IPS DF 6.9 (cell line): ENCODE measurements around the gene GNAL.
A peak's percentile ranks its signal among the peaks of the same experiment; 100 is the strongest.
"Not testable (repeated sequence)": the region's sequence is repeated elsewhere in the genome, so short reads cannot be mapped to it uniquely, and the experiment has no call there.

Experiments
- DNase-seq: peaks from one replicate; pipeline ENCODE4 v3.0.0-alpha.2; 2013; ENCODE audit warnings: low read depth, low spot score
- H3K27ac ChIP-seq: one replicate; pipeline ENCODE4 v1.5.1; 2013; ENCODE audit warnings: low read length, control low read depth
- H3K27me3 ChIP-seq: 2 replicates; pipeline ENCODE4 v1.6.1; 2013; ENCODE audit warnings: mild to moderate bottlenecking, low read length; ENCODE audit not compliant: control insufficient read depth, insufficient read depth
- H3K36me3 ChIP-seq: 2 replicates; pipeline ENCODE4 v1.6.1; 2013; ENCODE audit warnings: low read length; ENCODE audit not compliant: control insufficient read depth, insufficient read depth
- H3K4me1 ChIP-seq: 2 replicates; pipeline ENCODE4 v1.6.1; 2013; ENCODE audit warnings: low read length; ENCODE audit not compliant: control insufficient read depth, insufficient read depth
- H3K4me3 ChIP-seq: 2 replicates; pipeline ENCODE4 v1.5.1; 2013; ENCODE audit warnings: mild to moderate bottlenecking, low read length
- H3K9me3 ChIP-seq: 2 replicates; pipeline ENCODE4 v1.6.1; 2013; ENCODE audit warnings: low read length, inconsistent platforms; ENCODE audit not compliant: control insufficient read depth, insufficient read depth
- WGBS: extraction: QIAGEN DNeasy Blood & Tissue Kit; methylation state at CpG from one replicate; pipeline ENCODE4 v1.1.7; 2013; ENCODE audit warnings: mixed read lengths, missing lambda C conversion rate; ENCODE audit not compliant: insufficient read length, insufficient coverage; 5-methylcytosine and 5-hydroxymethylcytosine counted together

GNAL gene

DNA sequence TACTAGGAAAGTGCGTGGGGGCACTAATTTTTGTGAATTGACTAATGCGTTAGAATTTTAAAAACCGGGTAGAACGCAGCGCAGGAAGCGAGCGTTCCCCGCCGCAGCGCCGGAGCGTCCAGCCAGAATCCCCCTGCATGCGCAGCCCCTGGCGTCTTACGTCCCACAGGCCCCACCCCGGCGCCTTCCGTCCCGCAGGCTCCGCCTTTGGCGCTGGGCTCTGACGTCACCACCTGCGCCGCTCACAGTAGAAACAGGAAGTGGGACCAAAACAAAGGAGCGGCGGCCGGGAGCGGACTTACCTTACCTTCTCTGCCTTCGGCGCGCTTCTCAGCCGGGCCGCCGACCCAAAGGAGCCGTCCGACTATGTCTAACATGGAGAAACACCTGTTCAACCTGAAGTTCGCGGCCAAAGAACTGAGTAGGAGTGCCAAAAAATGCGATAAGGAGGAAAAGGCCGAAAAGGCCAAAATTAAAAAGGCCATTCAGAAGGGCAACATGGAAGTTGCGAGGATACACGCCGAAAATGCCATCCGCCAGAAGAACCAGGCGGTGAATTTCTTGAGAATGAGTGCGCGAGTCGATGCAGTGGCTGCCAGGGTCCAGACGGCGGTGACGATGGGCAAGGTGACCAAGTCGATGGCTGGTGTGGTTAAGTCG, 162.2 kb downstream of the GNAL start, which contains the start of gene CHMP1B:
CHMP1B (plus strand) TSS at position 268 of the 660 bp plus-strand sequence; CDS start at position 367, 99 bp downstream.
- 0 out of 2 replicates have a peak, but pooled peaks cover 1% of the 10 kb centered on the region for H3K4me1 ChIP-seq
- no peaks in the 10 kb centered on the region for H3K36me3 ChIP-seq
- no peaks in the 10 kb centered on the region for H3K27me3 ChIP-seq
- peak within 1 kb of the TSS; percentile 84 for H3K4me3 ChIP-seq
- peak; percentile 94 for DNase-seq
- WGBS = no CpG with 5 or more reads among the region's 53 CpGs
- H3K27ac ChIP-seq = no peak within 1 kb of the TSS
- no peaks in the 10 kb centered on the region for H3K9me3 ChIP-seq

GRCh38 chr18:11851806-11852337, 162.8 kb downstream of the GNAL start:
- Histone ChIP-seq H3K27ac (no peak overlapping the region), H3K27me3 (no peaks in the 10 kb centered on the region), H3K4me3 (peak overlapping the region; percentile 84), H3K9me3 (no peaks in the 10 kb centered on the region), H3K4me1 (0 out of 2 replicates have a peak, but pooled peaks cover 1% of the 10 kb centered on the region), H3K36me3 (no peaks in the 10 kb centered on the region)
- WGBS = no CpG with 5 or more reads among the region's 23 CpGs
- DNase-seq = no peak

- H3K36me3 ChIP-seq, H3K27ac ChIP-seq, H3K27me3 ChIP-seq, H3K4me1 ChIP-seq, H3K4me3 ChIP-seq, DNase-seq, H3K9me3 ChIP-seq: not testable (repeated sequence)
- WGBS = no CpG with 5 or more reads among the region's 6 CpGs
Observed at GRCh38 chr18:11854554-11854953, 165.5 kb downstream of the GNAL start.

- H3K27me3 ChIP-seq = no peaks in the 10 kb centered on the region
- H3K36me3 ChIP-seq = no peaks in the 10 kb centered on the region
- no peak for DNase-seq
- H3K4me1 ChIP-seq = peaks cover 6% of the 10 kb centered on the region
- no peak overlapping the region for H3K27ac ChIP-seq
- no peaks in the 10 kb centered on the region for H3K9me3 ChIP-seq
- no peak overlapping the region for H3K4me3 ChIP-seq
- no CpG with 5 or more reads among the region's 11 CpGs for WGBS
Observed at GRCh38 chr18:11857177-11857887, 168.3 kb downstream of the GNAL start.

DNA sequence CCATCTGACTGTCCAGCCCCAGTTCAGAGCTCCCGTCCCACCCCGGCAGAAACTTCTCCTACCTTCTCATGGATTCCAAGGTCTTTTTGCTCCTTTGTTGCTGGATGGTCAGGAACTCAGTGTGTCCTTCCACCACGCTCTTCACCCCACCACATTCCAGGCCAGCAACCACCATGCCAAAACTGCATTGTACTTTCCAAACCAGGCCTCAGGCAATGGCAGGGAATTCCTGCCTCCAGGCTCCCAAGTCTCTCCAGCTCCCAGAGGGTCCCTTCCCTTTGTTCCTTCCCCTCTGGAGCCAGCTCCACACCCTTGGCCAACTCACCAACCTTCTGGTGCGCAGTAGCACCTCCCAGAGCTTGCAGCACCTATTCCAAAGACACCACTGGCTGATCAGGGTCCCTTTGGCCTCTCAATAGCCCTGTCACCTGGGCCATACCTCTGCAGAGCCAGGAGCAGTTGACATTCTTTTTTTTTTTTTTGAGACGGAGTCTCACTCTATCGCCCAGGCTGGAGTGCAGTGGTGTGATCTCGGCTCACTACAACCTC, 170.3 kb downstream of the GNAL start:
- H3K9me3 ChIP-seq = no peaks in the 10 kb centered on the region
- H3K27me3 ChIP-seq = no peaks in the 10 kb centered on the region
- DNase-seq = no peak
- H3K36me3 ChIP-seq = no peaks in the 10 kb centered on the region
- no CpG with 5 or more reads among the region's 7 CpGs for WGBS
- no peak overlapping the region for H3K27ac ChIP-seq
- peaks cover 6% of the 10 kb centered on the region for H3K4me1 ChIP-seq
- no peak overlapping the region for H3K4me3 ChIP-seq

GRCh38 chr18:11859903-11860407, 170.9 kb downstream of the GNAL start:
- no peak overlapping the region for H3K27ac ChIP-seq
- no peaks in the 10 kb centered on the region for H3K27me3 ChIP-seq
- no CpG with 5 or more reads among the region's 4 CpGs for WGBS
- no peaks in the 10 kb centered on the region for H3K9me3 ChIP-seq
- H3K4me1 ChIP-seq = peaks cover 6% of the 10 kb centered on the region
- no peaks in the 10 kb centered on the region for H3K36me3 ChIP-seq
- H3K4me3 ChIP-seq = no peak overlapping the region
- DNase-seq = no peak

DNA sequence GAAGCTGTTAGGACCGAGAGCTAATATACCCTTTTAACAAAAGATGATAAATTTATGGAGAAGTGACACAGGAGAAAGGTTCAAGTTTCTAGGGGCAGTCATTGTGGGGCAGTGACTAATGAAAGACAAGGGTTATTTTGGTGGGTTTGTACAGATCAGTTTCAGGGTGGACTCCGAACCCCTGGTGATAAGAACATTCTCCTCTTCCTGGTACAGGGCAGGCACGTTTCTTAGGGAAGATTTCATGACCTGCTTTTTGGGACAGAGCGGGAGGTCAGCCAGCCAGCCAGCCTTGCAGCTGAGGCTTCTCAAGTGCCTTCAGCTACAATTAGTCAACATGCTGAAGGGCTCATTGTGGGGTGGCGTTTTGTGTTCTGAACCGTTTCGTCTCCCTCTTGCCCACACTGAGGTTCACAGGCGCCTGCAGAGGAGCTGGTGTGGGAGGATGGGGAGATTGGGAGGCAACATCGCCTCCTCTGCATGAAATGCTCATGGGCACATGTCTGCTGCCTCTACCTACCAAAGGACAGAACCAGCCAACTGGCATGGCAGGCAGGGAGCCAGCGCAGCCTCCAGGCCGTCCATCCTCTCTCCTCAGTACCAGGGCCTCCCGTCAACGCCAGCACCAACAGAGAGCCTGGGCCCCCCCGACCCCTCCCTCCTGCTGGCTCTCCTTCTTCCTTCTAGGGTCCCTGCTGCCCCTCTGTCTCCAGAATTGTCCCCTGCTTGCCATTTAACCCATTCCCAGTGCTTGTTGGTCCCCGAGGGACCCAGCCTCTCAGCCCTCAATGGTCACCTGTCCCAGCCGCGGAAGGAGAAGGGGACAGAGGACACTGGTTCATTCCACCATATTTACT, 171.8 kb downstream of the GNAL start:
- DNase-seq = no peak
- Histone ChIP-seq H3K27ac (no peak overlapping the region), H3K4me3 (no peak overlapping the region), H3K4me1 (peaks cover 6% of the 10 kb centered on the region), H3K27me3 (no peaks in the 10 kb centered on the region), H3K9me3 (no peaks in the 10 kb centered on the region), H3K36me3 (no peaks in the 10 kb centered on the region)
- WGBS = no CpG with 5 or more reads among the region's 17 CpGs

DNA sequence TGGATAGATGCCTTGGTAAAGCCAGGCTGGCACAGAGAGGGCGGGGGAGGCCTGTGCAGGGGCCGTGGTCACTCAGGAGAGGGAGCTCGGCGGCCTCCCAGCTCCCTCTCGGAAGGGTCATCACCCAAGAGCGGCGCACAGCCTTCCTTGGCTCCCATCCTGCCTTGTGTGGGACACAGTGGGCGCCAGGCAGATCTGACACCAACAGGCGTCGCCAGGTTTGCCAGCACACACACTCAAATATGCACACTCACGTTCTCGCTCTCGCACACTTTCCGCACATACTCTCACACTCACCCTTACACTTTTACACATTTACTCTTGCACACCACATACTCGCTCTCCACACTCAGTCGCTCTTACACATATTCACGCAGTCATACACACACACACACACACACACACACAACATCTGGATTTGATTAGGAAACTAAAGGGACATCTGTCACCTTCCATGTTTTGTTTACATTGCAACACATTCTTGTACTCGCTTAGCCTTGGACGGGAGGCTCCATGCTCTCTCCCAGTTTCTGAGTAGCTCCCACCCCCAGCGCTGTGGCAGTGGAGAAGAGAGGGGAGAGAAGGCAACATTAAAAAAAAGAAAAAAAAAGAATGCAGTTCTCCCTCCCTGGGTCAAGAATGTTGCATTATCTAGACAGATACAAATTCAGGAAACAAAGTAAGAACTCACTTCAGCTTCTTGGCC, 172.7 kb downstream of the GNAL start:
- Histone ChIP-seq H3K9me3 (no peaks in the 10 kb centered on the region), H3K4me3 (no peak overlapping the region), H3K4me1 (peaks cover 6% of the 10 kb centered on the region), H3K27me3 (no peaks in the 10 kb centered on the region), H3K27ac (no peak overlapping the region), H3K36me3 (no peaks in the 10 kb centered on the region)
- no peak for DNase-seq
- 100% methylated on average over 7 of the region's 20 CpGs for WGBS

GRCh38 chr18:11862468-11863137, 173.5 kb downstream of the GNAL start:
- no CpG with 5 or more reads among the region's 6 CpGs for WGBS
- no peaks in the 10 kb centered on the region for H3K27me3 ChIP-seq
- H3K4me1 ChIP-seq = peaks cover 2% of the 10 kb centered on the region; the same call in 1 of the 2 replicates
- H3K9me3 ChIP-seq = no peaks in the 10 kb centered on the region
- no peaks in the 10 kb centered on the region for H3K36me3 ChIP-seq
- no peak for DNase-seq
- no peak overlapping the region for H3K4me3 ChIP-seq
- H3K27ac ChIP-seq = no peak overlapping the region
